ENCODE data around the gene ADGRV1.

The ADGRV1 gene

DNA sequence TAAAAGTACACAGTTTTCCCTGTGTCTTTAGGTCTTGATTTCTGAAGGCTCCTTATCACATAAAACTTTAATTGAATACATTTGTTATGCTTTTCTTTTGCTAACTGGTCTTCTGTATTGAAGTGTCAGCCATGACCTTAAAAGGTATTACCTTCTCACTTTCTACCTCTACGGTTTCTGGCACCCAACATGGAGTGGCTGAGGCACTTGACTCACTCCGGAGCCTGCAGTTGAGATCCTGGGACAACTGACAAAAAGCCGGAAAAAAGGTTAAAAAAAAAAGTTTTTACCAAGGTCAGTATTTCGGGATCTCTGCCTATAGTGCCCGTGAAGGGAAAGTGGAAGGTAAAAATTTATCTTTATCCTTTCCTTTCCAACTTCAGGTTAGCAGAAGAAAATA lies 627.5 kb downstream of the ADGRV1 start:
- no peak overlapping the region for H3K27ac ChIP-seq (ENCODE audit: low read depth, low read length)
- H3K9ac ChIP-seq (ENCODE audit: low read length in 5 of 5): no peak overlapping the region
- H3K36me3 ChIP-seq (ENCODE audit: control insufficient read depth in 5 of 5, insufficient read depth in 5 of 5, low read length in 5 of 5): no peaks in the 10 kb centered on the region
- no peaks in the 10 kb centered on the region for H3K27me3 ChIP-seq (ENCODE audit: control insufficient read depth in 5 of 5, insufficient read depth in 4 of 5, low read length in 5 of 5)
- H3K4me3 ChIP-seq (ENCODE audit: low read depth in 1 of 5, low read length in 5 of 5): no peak overlapping the region
- no peaks in the 10 kb centered on the region for H3K9me3 ChIP-seq (ENCODE audit: control insufficient read depth in 5 of 5, low read length in 5 of 5)
- peaks cover 4 to 35% (median 22%) of the 10 kb centered on the region in 5 donors for H3K4me1 ChIP-seq (ENCODE audit: control insufficient read depth in 5 of 5, insufficient read depth in 5 of 5, low read length in 5 of 5)

DNA sequence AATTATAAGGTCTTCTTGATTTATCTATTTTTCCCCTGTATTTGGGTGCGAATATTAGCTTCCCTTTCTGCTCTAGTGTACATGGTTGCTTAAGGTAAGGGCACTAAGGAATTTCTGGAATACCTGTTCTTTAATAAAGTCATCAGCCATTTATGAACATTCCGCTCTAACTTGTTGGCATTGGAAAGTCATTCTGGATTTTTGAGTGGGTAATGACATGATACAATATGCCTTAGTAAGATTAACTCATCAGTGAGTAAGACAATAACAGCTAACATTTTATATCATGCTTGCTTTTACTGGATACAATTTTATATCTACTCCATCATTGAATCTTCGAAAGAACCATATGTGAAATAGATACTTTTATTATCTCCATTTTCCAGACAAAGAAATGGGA lies 628.4 kb downstream of the ADGRV1 start:
- H3K9ac ChIP-seq (ENCODE audit: low read length in 5 of 5): no peak overlapping the region
- no peak overlapping the region for H3K27ac ChIP-seq (ENCODE audit: low read depth, low read length)
- no peaks in the 10 kb centered on the region for H3K27me3 ChIP-seq (ENCODE audit: control insufficient read depth in 5 of 5, insufficient read depth in 4 of 5, low read length in 5 of 5)
- H3K9me3 ChIP-seq (ENCODE audit: control insufficient read depth in 5 of 5, low read length in 5 of 5): no peaks in the 10 kb centered on the region
- peaks cover 4 to 35% (median 22%) of the 10 kb centered on the region in 5 donors for H3K4me1 ChIP-seq (ENCODE audit: control insufficient read depth in 5 of 5, insufficient read depth in 5 of 5, low read length in 5 of 5)
- no peaks in the 10 kb centered on the region for H3K36me3 ChIP-seq (ENCODE audit: control insufficient read depth in 5 of 5, insufficient read depth in 5 of 5, low read length in 5 of 5)
- H3K4me3 ChIP-seq (ENCODE audit: low read depth in 1 of 5, low read length in 5 of 5): no peak overlapping the region

DNA sequence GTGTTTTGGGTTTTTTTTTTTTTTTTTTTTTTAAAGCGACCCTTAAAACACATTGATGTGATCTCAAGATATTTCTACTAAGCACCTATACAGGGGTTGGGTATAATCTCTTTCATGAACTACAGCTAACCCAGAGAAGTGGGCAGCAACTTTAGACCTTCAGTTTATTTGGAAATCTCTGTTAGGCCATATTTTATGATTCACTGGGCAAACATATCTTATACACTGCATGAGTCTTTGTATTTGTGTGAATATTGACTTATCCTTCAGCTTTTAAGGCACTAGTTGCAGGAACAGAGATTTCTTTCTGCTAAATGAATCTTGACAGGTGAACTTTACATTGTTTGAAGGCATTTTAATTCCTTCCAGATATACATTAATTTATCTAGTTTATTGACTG lies 630.2 kb downstream of the ADGRV1 start:
- Histone ChIP-seq H3K36me3 (ENCODE audit: control insufficient read depth in 5 of 5, insufficient read depth in 5 of 5, low read length in 5 of 5) (no peaks in the 10 kb centered on the region), H3K4me3 (ENCODE audit: low read depth in 1 of 5, low read length in 5 of 5) (no peak overlapping the region), H3K27me3 (ENCODE audit: control insufficient read depth in 5 of 5, insufficient read depth in 4 of 5, low read length in 5 of 5) (no peaks in the 10 kb centered on the region), H3K4me1 (ENCODE audit: control insufficient read depth in 5 of 5, insufficient read depth in 5 of 5, low read length in 5 of 5) (peaks cover 4 to 21% (median 15%) of the 10 kb centered on the region in 5 donors), H3K27ac (ENCODE audit: low read depth, low read length) (no peak overlapping the region), H3K9ac (ENCODE audit: low read length in 5 of 5) (no peak overlapping the region), H3K9me3 (ENCODE audit: control insufficient read depth in 5 of 5, low read length in 5 of 5) (no peaks in the 10 kb centered on the region)

DNA sequence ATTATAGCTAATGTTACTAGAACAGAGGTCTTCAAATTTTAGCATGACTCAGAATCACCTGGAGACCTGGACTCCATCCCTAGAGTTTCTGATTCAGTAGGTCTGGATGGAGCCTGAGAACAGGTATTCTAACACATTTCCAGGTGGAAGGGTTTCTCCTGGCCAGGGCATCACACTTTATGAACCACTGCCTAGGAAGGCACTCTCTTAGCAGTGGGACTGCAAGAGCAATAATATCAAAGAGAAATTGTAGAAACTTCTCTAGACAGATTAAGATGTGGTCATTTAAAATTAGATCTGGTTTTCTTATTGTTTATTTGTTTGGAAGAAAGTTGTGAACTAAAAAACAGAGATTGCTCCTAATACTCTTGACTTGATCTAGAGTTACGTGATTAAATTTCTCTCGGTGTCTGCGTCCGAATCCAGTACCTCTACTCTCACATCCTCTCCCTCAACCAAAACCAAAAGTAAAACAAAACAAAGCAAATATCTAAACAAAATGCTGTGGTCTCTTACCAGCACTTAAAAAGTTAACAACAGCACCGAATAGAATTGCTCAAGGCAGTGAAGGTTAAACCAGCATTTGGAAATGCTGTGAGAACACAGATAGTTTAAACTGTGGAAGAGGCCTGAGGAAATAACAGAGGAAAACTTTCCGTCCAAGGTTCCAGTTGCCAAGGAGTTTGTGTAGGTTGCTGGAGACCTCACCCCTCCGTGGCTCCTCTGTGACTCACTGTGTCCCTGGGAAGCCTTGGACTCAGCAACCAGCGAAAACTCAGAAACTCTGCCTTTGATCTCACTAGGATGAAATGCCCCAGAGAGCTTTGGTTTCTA lies 631.1 kb downstream of the ADGRV1 start:
- Histone ChIP-seq H3K27me3 (ENCODE audit: control insufficient read depth in 5 of 5, insufficient read depth in 4 of 5, low read length in 5 of 5) (no peaks in the 10 kb centered on the region), H3K4me3 (ENCODE audit: low read depth in 1 of 5, low read length in 5 of 5) (peak overlapping the region in 4 of 5 donors; percentile 47 to 62 (median 56)), H3K9me3 (ENCODE audit: control insufficient read depth in 5 of 5, low read length in 5 of 5) (no peaks in the 10 kb centered on the region), H3K27ac (ENCODE audit: low read depth, low read length) (peak overlapping the region; percentile 64), H3K4me1 (ENCODE audit: control insufficient read depth in 5 of 5, insufficient read depth in 5 of 5, low read length in 5 of 5) (peaks cover 4 to 20% (median 15%) of the 10 kb centered on the region in 5 donors), H3K36me3 (ENCODE audit: control insufficient read depth in 5 of 5, insufficient read depth in 5 of 5, low read length in 5 of 5) (no peaks in the 10 kb centered on the region), H3K9ac (ENCODE audit: low read length in 5 of 5) (peak overlapping the region in 4 of 5 donors; percentile 35 to 68 (median 46))

DNA sequence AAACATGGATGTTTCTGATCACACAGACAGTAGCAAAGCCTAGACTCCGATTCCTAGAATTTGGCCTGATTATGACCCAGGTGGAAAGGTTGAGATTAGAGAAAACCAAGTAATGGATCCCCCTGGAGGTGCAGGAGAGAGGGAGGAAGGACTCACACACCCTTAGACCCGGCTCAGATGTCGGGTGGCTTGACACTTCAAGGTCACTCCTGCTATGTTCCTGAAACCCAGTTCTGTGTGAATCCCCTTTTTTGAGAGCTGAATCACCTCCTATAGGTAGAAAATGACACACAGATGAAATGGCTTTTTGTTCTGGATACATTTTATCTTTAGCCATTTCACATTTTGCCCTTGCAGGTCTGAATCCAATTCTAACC lies 631.7 kb downstream of the ADGRV1 start:
- Histone ChIP-seq H3K27ac (ENCODE audit: low read depth, low read length) (peak overlapping the region; percentile 64), H3K36me3 (ENCODE audit: control insufficient read depth in 5 of 5, insufficient read depth in 5 of 5, low read length in 5 of 5) (no peaks in the 10 kb centered on the region), H3K9me3 (ENCODE audit: control insufficient read depth in 5 of 5, low read length in 5 of 5) (no peaks in the 10 kb centered on the region), H3K4me1 (ENCODE audit: control insufficient read depth in 5 of 5, insufficient read depth in 5 of 5, low read length in 5 of 5) (peaks cover 4 to 20% (median 15%) of the 10 kb centered on the region in 5 donors), H3K27me3 (ENCODE audit: control insufficient read depth in 5 of 5, insufficient read depth in 4 of 5, low read length in 5 of 5) (no peaks in the 10 kb centered on the region), H3K9ac (ENCODE audit: low read length in 5 of 5) (peak overlapping the region in 3 of 5 donors; percentile 35 to 68 (median 42)), H3K4me3 (ENCODE audit: low read depth in 1 of 5, low read length in 5 of 5) (peak overlapping the region in 4 of 5 donors; percentile 47 to 62 (median 56))

DNA sequence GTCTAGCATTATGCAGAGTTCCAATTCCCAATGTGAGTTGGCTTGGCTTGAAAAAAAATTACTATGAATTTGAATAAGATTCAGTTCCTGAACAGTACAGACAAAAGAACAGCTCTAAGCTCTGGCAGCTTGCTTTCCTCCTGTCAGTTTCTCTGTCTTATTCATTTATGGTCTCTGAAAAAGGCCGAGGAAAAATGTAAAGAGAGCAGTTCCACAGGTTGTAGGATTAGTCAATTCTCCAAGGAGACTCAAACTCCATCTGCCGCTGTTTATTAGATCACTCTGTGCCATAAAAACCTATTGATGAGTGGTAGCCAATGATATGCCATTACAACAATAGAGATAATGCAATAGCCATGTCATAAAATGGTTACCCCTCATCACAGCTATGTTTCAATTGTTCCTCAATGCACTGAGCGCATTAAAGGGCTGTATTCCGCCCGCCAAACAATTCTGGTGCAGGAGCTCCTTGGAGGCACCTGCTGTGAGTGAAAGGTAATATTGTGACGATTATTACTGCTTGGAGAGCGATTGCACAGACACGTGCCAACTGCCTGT lies 636.3 kb downstream of the ADGRV1 start:
- H3K4me3 ChIP-seq (ENCODE audit: low read depth in 1 of 5, low read length in 5 of 5): no peak overlapping the region
- H3K27ac ChIP-seq (ENCODE audit: low read depth, low read length): no peak overlapping the region
- H3K27me3 ChIP-seq (ENCODE audit: control insufficient read depth in 5 of 5, insufficient read depth in 4 of 5, low read length in 5 of 5): no peaks in the 10 kb centered on the region
- H3K36me3 ChIP-seq (ENCODE audit: control insufficient read depth in 5 of 5, insufficient read depth in 5 of 5, low read length in 5 of 5): no peaks in the 10 kb centered on the region
- H3K9me3 ChIP-seq (ENCODE audit: control insufficient read depth in 5 of 5, low read length in 5 of 5): no peaks in the 10 kb centered on the region
- peaks cover 4 to 12% (median 9%) of the 10 kb centered on the region in 5 donors for H3K4me1 ChIP-seq (ENCODE audit: control insufficient read depth in 5 of 5, insufficient read depth in 5 of 5, low read length in 5 of 5)
- no peak overlapping the region for H3K9ac ChIP-seq (ENCODE audit: low read length in 5 of 5)

DNA sequence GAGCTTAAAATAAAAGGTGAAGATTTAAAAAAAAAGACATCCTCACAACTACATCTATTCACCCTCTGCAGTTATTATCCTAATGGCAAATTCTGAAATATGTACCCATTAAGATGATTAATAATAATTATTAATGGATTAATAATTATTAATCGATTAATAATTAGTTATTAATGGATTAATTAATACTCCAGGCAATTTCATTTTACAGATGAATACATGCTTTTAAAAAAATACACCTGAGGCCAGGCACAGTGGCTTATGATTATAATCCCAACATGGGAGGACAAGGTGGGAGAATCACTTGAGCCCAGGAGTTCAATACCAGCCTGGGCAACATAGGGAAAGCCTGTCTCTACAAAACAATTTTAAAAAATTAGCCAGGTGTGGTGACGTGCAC lies 642.1 kb downstream of the ADGRV1 start:
- H3K36me3 ChIP-seq (ENCODE audit: control insufficient read depth in 5 of 5, insufficient read depth in 5 of 5, low read length in 5 of 5): no peaks in the 10 kb centered on the region
- no peaks in the 10 kb centered on the region for H3K4me1 ChIP-seq (ENCODE audit: control insufficient read depth in 5 of 5, insufficient read depth in 5 of 5, low read length in 5 of 5)
- H3K27ac ChIP-seq (ENCODE audit: low read depth, low read length): no peak overlapping the region
- H3K9me3 ChIP-seq (ENCODE audit: control insufficient read depth in 5 of 5, low read length in 5 of 5): no peaks in the 10 kb centered on the region
- no peaks in the 10 kb centered on the region for H3K27me3 ChIP-seq (ENCODE audit: control insufficient read depth in 5 of 5, insufficient read depth in 4 of 5, low read length in 5 of 5)
- H3K9ac ChIP-seq (ENCODE audit: low read length in 5 of 5): no peak overlapping the region
- no peak overlapping the region for H3K4me3 ChIP-seq (ENCODE audit: low read depth in 1 of 5, low read length in 5 of 5)

DNA sequence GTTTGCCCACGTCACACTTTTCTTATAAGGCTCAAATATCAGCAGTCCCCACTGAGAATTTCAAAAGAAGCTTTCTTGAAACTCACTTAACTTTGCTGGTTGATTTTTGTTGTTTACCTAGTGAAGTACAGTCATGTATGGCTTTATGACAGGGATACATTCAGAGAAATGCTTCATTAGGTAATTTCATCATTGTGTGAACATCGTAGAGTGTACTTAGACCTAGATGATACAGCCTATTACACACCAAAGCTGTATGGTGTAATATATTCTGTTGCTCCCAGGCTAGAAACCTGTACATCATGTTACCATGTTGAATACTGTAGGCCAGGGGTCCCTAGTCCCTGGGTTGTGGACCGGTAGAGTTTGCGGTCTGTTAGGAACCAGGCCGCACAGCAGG lies 647.5 kb downstream of the ADGRV1 start:
- Histone ChIP-seq H3K27me3 (ENCODE audit: control insufficient read depth in 5 of 5, insufficient read depth in 4 of 5, low read length in 5 of 5) (no peaks in the 10 kb centered on the region), H3K4me3 (ENCODE audit: low read depth in 1 of 5, low read length in 5 of 5) (no peak overlapping the region), H3K4me1 (ENCODE audit: control insufficient read depth in 5 of 5, insufficient read depth in 5 of 5, low read length in 5 of 5) (peaks cover 0 to 3% (median 1%) of the 10 kb centered on the region in 5 donors), H3K9ac (ENCODE audit: low read length in 5 of 5) (no peak overlapping the region), H3K9me3 (ENCODE audit: control insufficient read depth in 5 of 5, low read length in 5 of 5) (no peaks in the 10 kb centered on the region), H3K36me3 (ENCODE audit: control insufficient read depth in 5 of 5, insufficient read depth in 5 of 5, low read length in 5 of 5) (no peaks in the 10 kb centered on the region), H3K27ac (ENCODE audit: low read depth, low read length) (no peak overlapping the region)

DNA sequence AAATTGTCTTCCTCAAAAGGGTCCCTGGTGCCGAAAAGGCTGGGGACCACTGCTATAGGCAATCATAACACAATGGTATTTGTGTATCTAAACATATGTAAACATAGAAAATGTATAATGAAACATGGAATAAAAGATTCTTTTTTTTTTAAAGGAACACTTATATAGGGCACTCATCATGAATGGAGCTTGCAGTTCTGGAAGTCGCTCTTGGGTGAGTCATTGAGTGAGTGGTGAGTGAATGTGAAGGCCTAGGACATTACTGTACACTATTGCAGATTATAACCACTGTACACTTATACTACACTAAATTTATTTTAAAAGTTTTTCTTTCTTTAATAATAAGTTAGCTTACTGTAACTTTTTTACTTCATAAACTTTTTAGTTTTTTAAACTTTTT lies 648.1 kb downstream of the ADGRV1 start:
- H3K9ac ChIP-seq (ENCODE audit: low read length in 5 of 5): no peak overlapping the region
- no peak overlapping the region for H3K27ac ChIP-seq (ENCODE audit: low read depth, low read length)
- no peak overlapping the region for H3K4me3 ChIP-seq (ENCODE audit: low read depth in 1 of 5, low read length in 5 of 5)
- H3K9me3 ChIP-seq (ENCODE audit: control insufficient read depth in 5 of 5, low read length in 5 of 5): no peaks in the 10 kb centered on the region
- no peaks in the 10 kb centered on the region for H3K36me3 ChIP-seq (ENCODE audit: control insufficient read depth in 5 of 5, insufficient read depth in 5 of 5, low read length in 5 of 5)
- peaks cover 0 to 9% (median 2%) of the 10 kb centered on the region in 5 donors for H3K4me1 ChIP-seq (ENCODE audit: control insufficient read depth in 5 of 5, insufficient read depth in 5 of 5, low read length in 5 of 5)
- H3K27me3 ChIP-seq (ENCODE audit: control insufficient read depth in 5 of 5, insufficient read depth in 4 of 5, low read length in 5 of 5): no peaks in the 10 kb centered on the region

DNA sequence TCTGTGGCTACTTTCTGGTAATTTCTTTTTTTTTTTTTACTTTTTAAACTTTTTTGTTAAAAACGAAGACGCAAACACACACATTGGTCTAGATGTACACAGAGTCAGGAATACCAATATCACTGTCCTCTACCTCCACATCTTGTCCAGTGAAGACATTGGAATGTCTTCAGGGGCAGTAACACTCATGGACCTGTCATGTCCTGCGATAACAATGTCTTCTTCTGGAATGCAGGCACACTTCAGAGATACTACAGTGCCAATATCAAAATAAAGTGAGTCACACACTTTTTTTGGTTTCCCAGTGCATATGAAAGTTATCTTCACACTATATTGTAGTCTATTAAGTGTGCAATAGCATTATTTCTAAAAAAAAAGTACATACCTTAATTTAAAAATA lies 648.7 kb downstream of the ADGRV1 start:
- H3K4me3 ChIP-seq (ENCODE audit: low read depth in 1 of 5, low read length in 5 of 5): no peak overlapping the region
- no peaks in the 10 kb centered on the region for H3K27me3 ChIP-seq (ENCODE audit: control insufficient read depth in 5 of 5, insufficient read depth in 4 of 5, low read length in 5 of 5)
- H3K27ac ChIP-seq (ENCODE audit: low read depth, low read length): no peak overlapping the region
- no peaks in the 10 kb centered on the region for H3K9me3 ChIP-seq (ENCODE audit: control insufficient read depth in 5 of 5, low read length in 5 of 5)
- no peaks in the 10 kb centered on the region for H3K36me3 ChIP-seq (ENCODE audit: control insufficient read depth in 5 of 5, insufficient read depth in 5 of 5, low read length in 5 of 5)
- H3K9ac ChIP-seq (ENCODE audit: low read length in 5 of 5): no peak overlapping the region
- peaks cover 1 to 14% (median 4%) of the 10 kb centered on the region in 5 donors for H3K4me1 ChIP-seq (ENCODE audit: control insufficient read depth in 5 of 5, insufficient read depth in 5 of 5, low read length in 5 of 5)
